Measurements from ENCODE around the gene NUPR1. TPM values are rescaled to one million over a fixed set of nuclear protein-coding genes. Genes with fewer than 3 reads are reported as not detected.

The NUPR1 gene, protein sequence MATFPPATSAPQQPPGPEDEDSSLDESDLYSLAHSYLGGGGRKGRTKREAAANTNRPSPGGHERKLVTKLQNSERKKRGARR
- total RNA-seq: 10 to 100 TPM in 8 of 9 donors, 1 to 10 TPM in 1; 5.7 to 43.8 (median 26.2) TPM
- 100 to 1,000 TPM in 1 of 2 donors, 10 to 100 TPM in 1; 64.9 to 103 TPM for polyA plus RNA-seq
- long read RNA-seq, donor 1, full-length matches to known transcripts: 30 of 31 reads
- long read RNA-seq, donor 1, partial matches to known transcripts: 0 of 31 reads
- long read RNA-seq, donor 1, other reads (novel, unspliced or antisense): 1 of 31 reads
- long read RNA-seq, donor 2, full-length matches to known transcripts: 10 of 12 reads
- long read RNA-seq, donor 2, partial matches to known transcripts: 2 of 12 reads
- long read RNA-seq, donor 2, other reads (novel, unspliced or antisense): 0 of 12 reads
- long read RNA-seq, donor 3, full-length matches to known transcripts: 22 of 25 reads
- long read RNA-seq, donor 3, partial matches to known transcripts: 1 of 25 reads
- long read RNA-seq, donor 3, other reads (novel, unspliced or antisense): 2 of 25 reads

DNA sequence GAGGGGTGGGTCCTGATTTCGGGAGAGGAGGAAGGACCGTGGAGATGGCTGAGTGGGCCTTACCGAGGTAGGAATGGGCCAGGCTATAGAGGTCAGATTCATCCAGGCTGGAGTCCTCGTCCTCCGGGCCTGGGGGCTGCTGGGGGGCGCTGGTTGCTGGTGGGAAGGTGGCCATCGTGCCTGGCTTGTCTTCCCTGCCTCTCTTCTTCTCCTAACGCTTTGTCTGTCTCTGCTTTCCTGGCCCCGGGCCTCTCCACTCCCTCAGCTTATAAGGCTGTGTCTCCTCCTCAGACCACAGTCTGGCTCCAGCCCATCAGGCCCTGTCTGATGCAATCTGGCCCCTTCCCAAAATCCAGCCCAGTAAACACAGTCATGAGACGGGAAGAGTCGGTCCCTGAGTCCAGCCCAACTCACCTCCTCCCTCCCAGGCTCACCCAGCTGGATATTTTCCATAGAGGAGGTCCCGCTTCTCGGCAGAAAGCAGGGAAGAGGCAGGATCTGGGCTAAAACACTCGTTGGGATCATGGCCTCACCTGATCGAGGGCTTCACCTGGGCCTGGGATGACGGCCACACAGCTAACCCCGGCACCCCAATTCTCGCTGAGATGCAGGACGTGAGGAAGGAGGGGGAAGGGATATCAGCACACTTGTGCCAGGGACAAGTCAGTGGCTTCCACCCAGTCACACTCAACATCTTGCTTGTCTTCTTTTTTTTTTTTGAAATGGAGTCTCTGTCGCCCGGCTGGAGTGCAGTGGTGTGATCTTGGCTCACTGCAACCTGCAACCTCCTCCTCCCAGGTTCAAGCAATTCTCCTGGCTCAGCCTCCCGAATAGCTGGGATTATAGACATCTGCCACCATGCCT is at the start of gene NUPR1:
NUPR1 (minus strand) TSS at position 242 of the 864 bp plus-strand sequence; CDS start at position 175, 67 bp downstream.
- H3K27ac ChIP-seq: peak within 1 kb of the TSS; percentile 82 to 98 (median 93)
- peaks cover 0 to 21% (median 3%) of the 10 kb centered on the region in 9 donors for H3K36me3 ChIP-seq
- TF ChIP-seq, protein P1, sequence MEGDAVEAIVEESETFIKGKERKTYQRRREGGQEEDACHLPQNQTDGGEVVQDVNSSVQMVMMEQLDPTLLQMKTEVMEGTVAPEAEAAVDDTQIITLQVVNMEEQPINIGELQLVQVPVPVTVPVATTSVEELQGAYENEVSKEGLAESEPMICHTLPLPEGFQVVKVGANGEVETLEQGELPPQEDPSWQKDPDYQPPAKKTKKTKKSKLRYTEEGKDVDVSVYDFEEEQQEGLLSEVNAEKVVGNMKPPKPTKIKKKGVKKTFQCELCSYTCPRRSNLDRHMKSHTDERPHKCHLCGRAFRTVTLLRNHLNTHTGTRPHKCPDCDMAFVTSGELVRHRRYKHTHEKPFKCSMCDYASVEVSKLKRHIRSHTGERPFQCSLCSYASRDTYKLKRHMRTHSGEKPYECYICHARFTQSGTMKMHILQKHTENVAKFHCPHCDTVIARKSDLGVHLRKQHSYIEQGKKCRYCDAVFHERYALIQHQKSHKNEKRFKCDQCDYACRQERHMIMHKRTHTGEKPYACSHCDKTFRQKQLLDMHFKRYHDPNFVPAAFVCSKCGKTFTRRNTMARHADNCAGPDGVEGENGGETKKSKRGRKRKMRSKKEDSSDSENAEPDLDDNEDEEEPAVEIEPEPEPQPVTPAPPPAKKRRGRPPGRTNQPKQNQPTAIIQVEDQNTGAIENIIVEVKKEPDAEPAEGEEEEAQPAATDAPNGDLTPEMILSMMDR (IDR thresholded peaks at IDR 0.05): no peak
- TF ChIP-seq POLR2A (IDR thresholded peaks at IDR 0.05): peak in 1 of 2 donors; percentile 85
- peak within 1 kb of the TSS; percentile 11 to 71 (median 58) for H3K4me3 ChIP-seq
- peaks cover 0 to 54% (median 20%) of the 10 kb centered on the region in 12 donors for H3K4me1 ChIP-seq
- no peaks in the 10 kb centered on the region for H3K27me3 ChIP-seq
- H3K9me3 ChIP-seq: no peaks in the 10 kb centered on the region
- intact Hi-C loops (cut with DNase I): loop anchor here in 3 of 10 donors (2.0 to 5.0 kb wide), 2 partner anchors 46 to 47 kb away; partner anchors contain the start of genes CLN3 (in 3 of the 3) and APOBR (in 2 of the 3)
- ATAC-seq (peak; percentile 96 to 99 (median 98)), DNase-seq (peak; percentile 90 to 96 (median 95))
- WGBS, 4 donors: 12 to 24% (median 15%) methylated on average over 22 of the region's 22 CpGs

DNA sequence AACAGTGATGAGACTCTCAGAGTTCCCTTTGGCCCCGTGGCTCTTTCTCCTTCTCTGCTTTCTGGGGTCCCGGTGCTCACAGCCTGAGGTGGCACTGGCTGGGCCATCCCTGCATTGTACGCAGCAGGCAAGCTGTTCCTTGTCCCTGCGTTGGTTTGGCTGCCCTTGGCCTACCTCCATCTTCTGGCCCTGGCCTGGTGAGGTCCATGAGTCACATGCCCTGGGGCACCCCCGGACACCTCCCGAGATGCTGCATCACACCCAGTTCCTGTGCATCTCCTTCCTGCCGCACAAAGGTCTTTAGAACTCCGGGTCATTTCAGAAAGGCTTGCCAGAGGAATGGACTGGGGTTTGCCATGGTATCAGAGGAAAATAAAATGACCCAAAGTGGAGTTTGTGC is 48.6 kb upstream of the NUPR1 start:
- Histone ChIP-seq H3K4me3 (no peak overlapping the region), H3K4me1 (no peaks in the 10 kb centered on the region), H3K9me3 (no peaks in the 10 kb centered on the region), H3K27ac (no peak overlapping the region), H3K27me3 (no peaks in the 10 kb centered on the region), H3K36me3 (peaks cover 0 to 88% (median 77%) of the 10 kb centered on the region in 9 donors)
- DNase-seq (no peak), ATAC-seq (no peak)
- 81 to 87% (median 83%) methylated on average over 5 to 8 of the region's 8 CpGs for WGBS, 4 donors
- intact Hi-C loops (cut with DNase I): no loop called here
- no peak for TF ChIP-seq POLR2A (IDR thresholded peaks at IDR 0.05)
- TF ChIP-seq, protein P1 (IDR thresholded peaks at IDR 0.05): no peak

DNA sequence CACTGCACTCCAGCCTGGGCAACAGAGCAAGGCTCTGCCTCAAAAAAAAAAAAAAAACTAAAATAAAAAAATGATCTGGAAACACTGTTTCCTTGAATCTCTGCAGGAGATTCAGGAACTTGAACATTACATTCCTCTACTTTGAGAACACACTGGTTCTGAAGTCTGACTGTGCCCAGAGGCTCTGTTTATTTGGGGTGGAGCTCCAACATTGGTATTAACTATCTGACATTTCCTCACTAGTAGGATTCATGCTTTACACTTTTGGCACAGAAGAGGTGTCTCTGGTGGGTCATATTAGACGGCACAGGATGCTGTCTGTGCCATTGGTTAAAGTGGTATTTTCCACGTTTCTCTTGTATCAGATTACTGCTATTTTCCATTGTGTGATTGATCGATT is 47.7 kb upstream of the NUPR1 start:
- ATAC-seq (no peak), DNase-seq (no peak)
- Histone ChIP-seq H3K9me3 (no peaks in the 10 kb centered on the region), H3K36me3 (peaks cover 0 to 95% (median 84%) of the 10 kb centered on the region in 9 donors), H3K27ac (no peak overlapping the region), H3K27me3 (no peaks in the 10 kb centered on the region), H3K4me1 (no peaks in the 10 kb centered on the region), H3K4me3 (no peak overlapping the region)
- 89 to 99% (median 93%) methylated on average over 3 of the region's 3 CpGs for WGBS, 4 donors
- TF ChIP-seq, protein P1 (IDR thresholded peaks at IDR 0.05): no peak
- no peak for TF ChIP-seq POLR2A (IDR thresholded peaks at IDR 0.05)
- intact Hi-C loops (cut with DNase I): no loop called here
